GM21825 (cell line): ENCODE results near the gene PRDM8.

Source experiments
- ATAC-seq: cut with Tn5 transposase; IDR thresholded peaks from one replicate; pipeline ENCODE4 v1.9.1; 2021; ENCODE audit warnings: mild to moderate bottlenecking, moderate library complexity; ENCODE audit not compliant: unreplicated experiment

The PRDM8 gene

GRCh38 chr4:80199947-80200346 lies 2.6 kb downstream of the PRDM8 start:
- ATAC-seq: no peak

DNA sequence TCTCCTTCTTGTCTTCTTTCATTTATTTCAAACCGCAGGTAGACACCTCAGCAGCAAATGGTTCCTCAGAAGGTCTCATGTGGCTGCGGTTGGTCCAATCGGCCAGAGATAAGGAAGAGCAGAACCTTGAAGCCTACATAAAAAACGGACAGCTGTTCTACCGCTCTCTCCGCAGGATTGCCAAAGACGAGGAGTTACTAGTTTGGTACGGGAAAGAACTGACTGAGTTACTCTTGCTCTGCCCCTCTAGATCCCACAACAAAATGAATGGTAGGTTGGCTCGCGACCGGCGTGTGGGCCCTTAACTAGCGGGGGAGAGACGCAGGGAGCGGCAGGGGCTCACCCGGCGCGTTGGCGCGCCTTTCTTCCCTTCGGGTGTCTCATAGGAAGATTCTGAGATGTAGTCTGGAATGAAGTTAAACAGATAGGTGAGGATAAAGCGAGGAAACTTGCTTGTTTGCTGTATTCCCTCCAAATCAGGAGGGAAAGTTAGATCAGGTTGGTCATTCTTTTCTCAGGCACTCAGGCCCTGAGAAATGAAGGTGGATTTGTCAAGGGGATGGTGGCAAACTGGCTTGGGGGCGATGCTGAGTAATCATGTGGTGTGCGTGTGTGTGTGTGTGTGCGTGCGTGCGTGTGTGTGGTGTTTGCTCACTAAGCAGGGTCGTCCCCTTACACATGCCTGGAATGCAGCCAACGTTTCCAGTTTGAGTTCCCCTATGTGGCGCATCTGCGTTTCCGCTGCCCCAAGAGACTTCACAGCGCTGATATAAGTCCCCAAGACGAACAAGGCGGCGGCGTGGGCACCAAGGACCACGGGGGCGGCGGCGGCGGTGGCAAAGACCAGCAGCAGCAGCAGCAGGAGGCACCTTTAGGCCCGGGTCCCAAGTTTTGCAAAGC lies 4.2 kb downstream of the PRDM8 start:
- peak; percentile 9 for ATAC-seq

DNA sequence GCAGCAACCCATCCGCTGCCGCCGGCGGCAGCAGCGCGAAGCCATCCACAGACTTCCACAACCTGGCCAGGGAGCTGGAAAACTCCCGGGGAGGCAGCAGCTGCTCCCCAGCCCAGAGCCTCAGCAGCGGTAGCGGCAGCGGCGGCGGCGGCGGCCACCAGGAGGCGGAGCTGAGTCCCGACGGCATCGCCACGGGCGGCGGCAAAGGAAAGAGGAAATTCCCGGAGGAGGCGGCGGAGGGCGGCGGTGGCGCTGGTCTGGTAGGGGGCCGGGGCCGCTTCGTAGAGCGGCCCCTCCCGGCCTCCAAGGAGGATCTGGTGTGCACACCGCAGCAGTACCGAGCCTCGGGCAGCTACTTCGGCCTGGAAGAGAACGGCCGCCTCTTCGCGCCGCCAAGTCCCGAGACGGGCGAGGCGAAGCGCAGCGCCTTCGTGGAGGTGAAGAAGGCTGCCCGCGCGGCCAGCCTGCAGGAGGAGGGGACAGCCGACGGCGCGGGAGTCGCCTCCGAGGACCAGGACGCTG lies 4.9 kb downstream of the PRDM8 start:
- ATAC-seq: peak; percentile 76

DNA sequence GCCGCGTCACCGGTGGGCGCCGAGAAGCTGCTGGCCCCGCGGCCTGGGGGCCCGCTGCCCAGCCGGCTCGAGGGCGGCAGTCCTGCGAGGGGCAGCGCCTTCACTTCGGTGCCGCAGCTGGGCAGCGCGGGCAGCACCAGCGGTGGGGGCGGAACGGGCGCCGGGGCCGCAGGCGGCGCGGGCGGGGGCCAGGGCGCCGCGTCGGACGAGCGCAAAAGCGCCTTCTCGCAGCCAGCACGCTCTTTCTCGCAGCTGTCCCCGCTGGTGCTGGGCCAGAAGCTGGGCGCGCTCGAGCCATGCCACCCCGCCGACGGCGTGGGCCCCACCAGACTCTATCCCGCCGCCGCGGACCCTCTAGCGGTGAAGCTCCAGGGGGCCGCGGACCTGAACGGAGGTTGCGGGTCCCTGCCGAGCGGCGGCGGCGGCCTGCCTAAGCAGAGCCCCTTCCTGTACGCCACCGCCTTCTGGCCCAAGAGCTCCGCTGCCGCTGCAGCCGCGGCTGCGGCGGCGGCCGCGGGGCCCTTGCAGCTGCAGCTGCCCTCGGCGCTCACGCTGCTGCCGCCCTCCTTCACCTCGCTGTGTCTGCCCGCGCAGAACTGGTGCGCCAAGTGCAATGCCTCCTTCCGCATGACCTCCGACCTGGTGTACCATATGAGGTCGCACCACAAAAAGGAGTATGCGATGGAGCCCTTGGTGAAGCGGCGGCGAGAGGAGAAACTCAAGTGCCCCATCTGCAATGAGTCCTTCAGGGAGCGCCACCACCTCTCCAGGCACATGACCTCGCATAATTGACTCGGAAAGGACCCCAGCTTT lies 5.6 kb downstream of the PRDM8 start:
- ATAC-seq: peak; percentile 60

DNA sequence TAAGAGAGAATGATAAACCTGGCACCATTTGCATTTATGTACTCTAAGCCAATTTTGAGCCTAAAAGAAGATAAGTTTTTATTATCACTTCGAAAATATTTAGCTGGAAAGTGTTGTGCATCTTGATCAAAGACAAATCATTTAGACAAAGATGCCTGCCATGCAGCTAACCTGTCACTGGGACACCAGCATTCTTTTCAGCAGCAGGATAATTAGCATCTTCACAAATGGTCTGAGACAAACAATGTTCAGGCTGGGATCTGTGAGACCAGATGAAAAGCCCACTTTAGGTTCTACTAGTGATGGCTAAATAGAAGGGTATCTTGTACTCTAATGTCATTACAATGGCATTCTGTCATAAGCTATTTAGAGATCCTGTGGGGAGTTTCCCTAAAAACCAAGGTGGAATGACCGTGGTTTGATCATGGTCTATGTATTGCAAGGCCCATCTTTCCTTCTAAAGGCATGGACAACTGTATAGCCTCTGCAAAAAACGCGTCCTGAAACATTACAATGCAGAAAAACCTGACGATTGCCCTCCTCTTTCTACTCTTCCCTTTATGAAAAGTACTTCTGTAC lies 7.2 kb downstream of the PRDM8 start:
- no peak for ATAC-seq

GRCh38 chr4:80206111-80206510 lies 8.8 kb downstream of the PRDM8 start:
- ATAC-seq: no peak

DNA sequence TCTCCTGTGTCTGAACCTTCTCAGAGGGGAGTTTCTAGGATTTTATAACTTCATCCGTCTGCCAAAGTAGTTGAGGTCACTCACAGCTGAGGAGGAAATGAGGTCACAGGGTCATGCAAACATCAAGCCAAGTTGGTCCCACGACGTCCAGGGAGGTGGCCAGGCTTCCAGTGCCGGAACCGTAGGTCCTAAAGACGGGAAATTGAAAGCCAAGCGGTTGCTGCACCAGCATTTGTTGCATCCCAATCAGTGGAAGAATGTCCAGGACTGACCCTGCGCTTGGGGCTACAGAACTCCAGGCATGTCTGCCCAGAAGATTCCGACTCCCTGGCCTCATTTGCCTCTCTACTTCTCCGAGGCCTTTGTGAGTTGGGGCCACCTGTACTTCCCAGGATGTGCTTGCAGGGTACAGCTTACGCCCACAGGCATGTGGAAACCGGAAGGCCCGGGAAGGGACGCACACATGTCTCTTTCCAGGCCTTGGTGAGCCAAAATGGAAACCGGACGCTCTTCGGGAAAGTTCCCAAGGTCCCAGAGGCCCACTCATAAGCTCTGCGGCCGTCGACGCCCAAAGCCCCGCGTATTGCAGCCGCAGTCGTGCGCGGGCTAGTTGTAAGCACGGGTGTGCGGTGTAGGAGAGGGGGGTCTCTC lies 9.3 kb downstream of the PRDM8 start:
- no peak for ATAC-seq

- ATAC-seq: no peak
These were observed 9.9 kb downstream of the PRDM8 start for GRCh38 chr4:80207172-80207583.

DNA sequence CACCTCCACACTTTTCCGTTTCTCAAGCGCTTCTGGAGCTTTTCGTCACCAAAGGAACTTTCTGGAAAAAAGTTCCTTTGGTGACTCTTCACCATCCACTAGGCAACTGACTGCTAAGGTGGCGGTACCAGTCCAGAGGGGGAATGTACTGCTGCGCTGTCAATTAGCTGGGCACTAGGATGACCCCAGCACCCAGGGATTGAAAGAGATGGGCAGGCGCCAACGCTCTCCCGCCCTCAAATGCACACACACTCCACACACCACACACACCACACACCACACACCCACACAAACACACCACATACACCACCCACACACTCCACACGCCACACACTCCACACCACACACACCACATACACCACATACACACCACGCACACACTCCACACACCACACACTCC lies 10.4 kb downstream of the PRDM8 start:
- ATAC-seq: no peak

DNA sequence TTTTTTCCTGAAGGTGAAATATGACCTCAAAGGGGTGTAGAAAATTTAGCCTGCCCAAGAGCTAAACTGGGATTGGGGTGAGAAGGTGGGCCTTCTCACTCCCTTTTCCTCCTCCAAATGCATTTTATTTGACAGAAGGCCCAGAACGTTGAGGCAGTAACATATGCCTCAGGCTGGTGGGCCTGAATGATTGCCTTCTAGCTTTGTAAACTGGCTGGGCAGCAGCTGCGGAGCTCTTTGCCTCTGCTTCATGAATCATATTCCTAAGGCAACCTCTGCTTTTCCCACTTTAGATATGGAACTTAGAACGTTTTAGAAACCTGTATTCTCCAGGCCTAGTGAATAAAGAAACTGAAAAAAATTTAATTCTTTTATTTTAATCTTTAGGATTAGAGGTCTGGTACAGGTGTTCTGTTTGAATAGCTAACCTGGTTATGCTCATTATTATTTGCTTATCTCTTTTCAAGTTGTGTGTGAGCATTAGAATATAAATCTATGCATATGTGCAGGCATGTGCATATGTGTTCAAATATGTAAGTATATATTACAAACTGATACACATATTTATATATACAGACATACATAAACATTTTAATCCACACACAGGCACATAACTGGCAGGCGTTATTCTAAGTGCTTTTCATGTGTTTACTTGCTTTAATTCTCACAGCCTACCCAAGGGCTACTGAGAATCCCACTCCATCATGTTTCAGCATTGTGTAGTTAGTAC lies 11.5 kb downstream of the PRDM8 start:
- no peak for ATAC-seq

GRCh38 chr4:80209340-80209701 lies 12.0 kb downstream of the PRDM8 start:
- no peak for ATAC-seq

DNA sequence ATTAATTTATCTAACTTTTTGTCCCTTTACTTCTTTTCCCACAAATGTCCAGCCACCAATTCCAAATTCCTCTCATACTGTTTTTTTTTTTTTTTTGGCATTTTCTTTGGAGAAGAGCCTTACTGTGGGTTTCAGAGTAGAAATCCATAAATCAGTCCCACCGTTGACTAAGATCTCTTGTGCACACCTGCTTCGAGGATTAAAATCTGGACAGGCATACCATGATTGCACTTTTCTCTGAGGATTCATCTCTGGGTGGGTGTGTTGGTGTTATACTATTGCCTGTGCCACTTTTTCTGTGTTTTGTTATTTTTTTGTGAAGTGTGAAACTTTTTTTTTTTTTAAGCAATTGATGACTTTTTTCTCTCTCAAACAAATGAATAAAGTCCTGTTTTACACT lies 13.2 kb downstream of the PRDM8 start:
- ATAC-seq: no peak

DNA sequence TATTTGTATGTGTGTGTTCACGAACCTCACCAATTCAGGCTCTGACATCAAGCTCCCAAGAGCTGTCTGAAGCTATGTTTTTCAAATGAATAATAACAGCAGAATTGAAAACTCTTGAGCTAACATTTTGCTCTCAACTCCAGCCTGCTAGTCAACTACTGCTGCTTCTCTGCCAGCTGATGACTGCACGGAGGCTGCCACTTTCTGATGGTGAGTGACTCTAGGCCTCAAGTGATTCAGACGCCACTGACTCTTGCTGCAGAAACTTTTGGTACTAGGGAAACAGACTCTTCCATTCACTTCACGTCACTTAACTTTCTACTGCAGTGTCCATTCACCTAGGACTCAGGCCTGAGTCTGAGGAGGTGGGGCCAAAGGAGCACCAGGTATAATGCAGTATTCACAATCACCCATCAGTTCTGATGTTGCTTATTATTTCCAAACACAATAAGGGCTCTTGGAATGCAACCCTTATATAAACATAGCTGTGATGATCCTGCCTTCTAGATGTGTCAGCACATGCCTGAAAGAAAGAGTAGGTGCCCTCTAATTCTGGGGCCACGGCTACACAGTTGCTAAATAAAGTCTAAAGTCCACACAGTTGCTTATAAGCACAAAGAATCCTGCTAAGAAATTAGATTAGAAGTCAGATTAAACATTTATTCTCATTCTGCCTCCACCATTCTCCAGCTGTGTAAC lies 16.0 kb downstream of the PRDM8 start:
- no peak for ATAC-seq

GRCh38 chr4:80215449-80216052 lies 18.2 kb downstream of the PRDM8 start:
- no peak for ATAC-seq

GRCh38 chr4:80216100-80216761 lies 18.9 kb downstream of the PRDM8 start:
- ATAC-seq: no peak

GRCh38 chr4:80219301-80220025 lies 22.2 kb downstream of the PRDM8 start:
- no peak for ATAC-seq

- no peak for ATAC-seq
These were observed 23.4 kb downstream of the PRDM8 start for GRCh38 chr4:80220711-80221110.

- ATAC-seq: no peak
These were observed 23.9 kb downstream of the PRDM8 start for GRCh38 chr4:80221161-80221560.
